NCI-H146 treated with DMSO at 0.1 percent for 48 hours (cell line): ENCODE data around the gene LGI1.
A peak's percentile ranks its signal among the peaks of the same experiment; 100 is the strongest.
"Not testable (repeated sequence)": the region's sequence is repeated elsewhere in the genome, so short reads cannot be mapped to it uniquely, and the experiment has no call there.

ENCODE experiments used
- DNase-seq: peaks from one replicate; lab custom pipeline; 2025; ENCODE audit not compliant: unreplicated experiment; lab: John Stamatoyannopoulos, UW

LGI1 gene

GRCh38 chr10:93804200-93804599, 46.5 kb downstream of the LGI1 start:
- no peak for DNase-seq

- DNase-seq: no peak
Measured at GRCh38 chr10:93806903-93807302, 49.2 kb downstream of the LGI1 start.

GRCh38 chr10:93807371-93807770, 49.6 kb downstream of the LGI1 start:
- DNase-seq: no peak

- DNase-seq: no peak
Measured at GRCh38 chr10:93812659-93813338, 55.1 kb downstream of the LGI1 start.

- no peak for DNase-seq
Measured at GRCh38 chr10:93813507-93814465, 56.0 kb downstream of the LGI1 start.

- peak; percentile 55 for DNase-seq
Measured at GRCh38 chr10:93815304-93816096, 57.8 kb downstream of the LGI1 start.

GRCh38 chr10:93816123-93816747, 58.5 kb downstream of the LGI1 start:
- peak; percentile 52 for DNase-seq

- DNase-seq: no peak
Measured at GRCh38 chr10:93818086-93818485, 60.4 kb downstream of the LGI1 start.

GRCh38 chr10:93819520-93819919, 61.8 kb downstream of the LGI1 start:
- DNase-seq: no peak

GRCh38 chr10:93820434-93820833, 62.7 kb downstream of the LGI1 start:
- DNase-seq: no peak

- DNase-seq: peak; percentile 53
Measured at GRCh38 chr10:93821051-93821772, 63.5 kb downstream of the LGI1 start.

GRCh38 chr10:93826355-93826754, 68.6 kb downstream of the LGI1 start:
- peak; percentile 47 for DNase-seq

GRCh38 chr10:93827056-93827804, 69.5 kb downstream of the LGI1 start:
- no peak for DNase-seq

GRCh38 chr10:93831065-93831464, 73.3 kb downstream of the LGI1 start:
- not testable (repeated sequence) for DNase-seq

- DNase-seq: no peak
Measured at GRCh38 chr10:93835770-93836169, 78.0 kb downstream of the LGI1 start.

GRCh38 chr10:93837822-93838221, 80.1 kb downstream of the LGI1 start:
- DNase-seq: peak; percentile 26

- no peak for DNase-seq
Measured at GRCh38 chr10:93838278-93838677, 80.5 kb downstream of the LGI1 start.

- peak; percentile 66 for DNase-seq
Measured at GRCh38 chr10:93841961-93842360, 84.2 kb downstream of the LGI1 start.

GRCh38 chr10:93844979-93845626, 87.4 kb downstream of the LGI1 start:
- DNase-seq: no peak
